HEK293 (cell line): Measurements from ENCODE around the gene SEZ6L.

Experiments
- CTCF ChIA-PET: fragments of 350-600 bp; formaldehyde crosslinking; extraction: SDS; loops from one replicate; lab custom pipeline; 2021; ENCODE audit warnings: antibody characterized with exemption; lab: Yijun Ruan, JAX
- POLR2A ChIA-PET: fragments of 300-600 bp; formaldehyde crosslinking; extraction: SDS; loops from one replicate; lab custom pipeline; 2020; ENCODE audit warnings: antibody characterized with exemption, inconsistent platforms; lab: Yijun Ruan, JAX
- H3K27ac ChIP-seq: fragments of 200-500 bp; sonication (Bioruptor generic); 2 replicates; pipeline ENCODE4 v1.5.1; 2014; ENCODE audit warnings: low read depth, low read length, control low read depth, inconsistent platforms; ENCODE audit errors: extremely low read depth
- H3K36me3 ChIP-seq, 2 experiments: fragments of 200-500 bp in 1 of 2; sonication (Bioruptor generic) in 1 of 2; 1 replicate in 1 of 2; 2 replicates in 1 of 2; pipeline ENCODE4 v1.5.1; 2014 to 2017; ENCODE audit warnings: inconsistent platforms in 2 of 2, low read length in 2 of 2; ENCODE audit not compliant: control insufficient read depth in 2 of 2, insufficient read depth in 1 of 2
- H3K4me1 ChIP-seq: fragments of 200-500 bp; sonication (Bioruptor generic); 2 replicates; pipeline ENCODE4 v1.5.1; 2014; ENCODE audit warnings: mild to moderate bottlenecking, low read length, inconsistent platforms; ENCODE audit not compliant: control insufficient read depth, insufficient read depth
- H3K4me3 ChIP-seq: 2 replicates; pipeline ENCODE4 v1.5.1; 2011; ENCODE audit warnings: low read depth, mild to moderate bottlenecking, control low read depth, low read length, moderate library complexity
- H3K9me3 ChIP-seq: fragments of 200-500 bp; sonication (Bioruptor generic); 2 replicates; pipeline ENCODE4 v1.5.1; 2014; ENCODE audit warnings: low read depth, low read length, inconsistent platforms; ENCODE audit not compliant: control insufficient read depth, insufficient read depth
- OSR2 ChIP-seq: fragments of 450-650 bp; formaldehyde crosslinking; IDR thresholded peaks from 2 replicates; pipeline ENCODE4 v1.5.1; 2016; ENCODE audit warnings: missing biosample characterization, missing genetic modification characterization
- PRDM6 ChIP-seq: fragments of 450-650 bp; formaldehyde crosslinking; IDR thresholded peaks from 2 replicates; pipeline ENCODE4 v1.5.1; 2017; ENCODE audit warnings: missing biosample characterization, missing genetic modification characterization
- SP7 ChIP-seq: fragments of 450-650 bp; formaldehyde crosslinking; IDR thresholded peaks from 2 replicates; pipeline ENCODE4 v1.5.1; 2016; ENCODE audit warnings: missing biosample characterization, missing genetic modification characterization
- WT1 ChIP-seq: fragments of 450-650 bp; formaldehyde crosslinking; IDR thresholded peaks from 2 replicates; pipeline ENCODE4 v1.5.1; 2016; ENCODE audit warnings: missing biosample characterization, missing genetic modification characterization
- YY2 ChIP-seq: fragments of 450-650 bp; formaldehyde crosslinking; IDR thresholded peaks from 2 replicates; pipeline ENCODE4 v1.5.1; 2016; ENCODE audit warnings: missing biosample characterization, missing genetic modification characterization
- ZBTB10 ChIP-seq: fragments of 450-650 bp; formaldehyde crosslinking; IDR thresholded peaks from 2 replicates; pipeline ENCODE4 v1.5.1; 2016; ENCODE audit warnings: missing biosample characterization, missing genetic modification characterization
- ZBTB11 ChIP-seq: fragments of 450-650 bp; formaldehyde crosslinking; conservative IDR thresholded peaks from 2 replicates; pipeline ENCODE4 v1.5.1; 2016; ENCODE audit warnings: low read depth, missing biosample characterization, missing genetic modification characterization
- ZNF121 ChIP-seq: fragments of 450-650 bp; formaldehyde crosslinking; IDR thresholded peaks from 2 replicates; pipeline ENCODE4 v1.5.1; 2016; ENCODE audit warnings: missing biosample characterization, missing genetic modification characterization
- ZNF155 ChIP-seq: fragments of 450-650 bp; formaldehyde crosslinking; IDR thresholded peaks from 2 replicates; pipeline ENCODE4 v1.5.1; 2016; ENCODE audit warnings: missing biosample characterization, missing genetic modification characterization
- ZNF174 ChIP-seq: fragments of 450-650 bp; formaldehyde crosslinking; IDR thresholded peaks from 2 replicates; pipeline ENCODE4 v1.5.0; 2017; ENCODE audit warnings: missing biosample characterization, mild to moderate bottlenecking, missing genetic modification characterization
- ZNF175 ChIP-seq: fragments of 450-650 bp; formaldehyde crosslinking; IDR thresholded peaks from 2 replicates; pipeline ENCODE4 v1.5.1; 2016; ENCODE audit warnings: missing biosample characterization, missing genetic modification characterization
- ZNF223 ChIP-seq: fragments of 450-650 bp; formaldehyde crosslinking; IDR thresholded peaks from 2 replicates; pipeline ENCODE4 v1.5.1; 2016; ENCODE audit warnings: missing biosample characterization, missing genetic modification characterization
- ZNF354C ChIP-seq: fragments of 450-650 bp; formaldehyde crosslinking; IDR thresholded peaks from 2 replicates; pipeline ENCODE4 v1.5.1; 2016; ENCODE audit warnings: missing biosample characterization, missing genetic modification characterization, low read depth, borderline replicate concordance
- ZNF391 ChIP-seq: fragments of 450-650 bp; formaldehyde crosslinking; IDR thresholded peaks from 2 replicates; pipeline ENCODE4 v1.5.1; 2016; ENCODE audit warnings: low read depth, missing biosample characterization, missing genetic modification characterization, borderline replicate concordance
- ZNF404 ChIP-seq: fragments of 450-650 bp; formaldehyde crosslinking; IDR thresholded peaks from 2 replicates; pipeline ENCODE4 v1.5.1; 2017; ENCODE audit warnings: missing biosample characterization, missing genetic modification characterization
- ZNF488 ChIP-seq: fragments of 450-650 bp; formaldehyde crosslinking; IDR thresholded peaks from 2 replicates; pipeline ENCODE4 v1.5.1; 2016; ENCODE audit warnings: missing biosample characterization, missing genetic modification characterization
- ZNF521 ChIP-seq: fragments of 450-650 bp; formaldehyde crosslinking; IDR thresholded peaks from 2 replicates; pipeline ENCODE4 v1.5.1; 2017; ENCODE audit warnings: missing biosample characterization, mild to moderate bottlenecking, missing genetic modification characterization
- ZNF530 ChIP-seq: fragments of 450-650 bp; formaldehyde crosslinking; IDR thresholded peaks from 2 replicates; pipeline ENCODE4 v1.5.1; 2016; ENCODE audit warnings: low read depth, missing biosample characterization, missing genetic modification characterization
- ZNF558 ChIP-seq: fragments of 450-650 bp; formaldehyde crosslinking; IDR thresholded peaks from 2 replicates; pipeline ENCODE4 v1.5.1; 2016; ENCODE audit warnings: missing biosample characterization, missing genetic modification characterization
- ZNF621 ChIP-seq: fragments of 450-650 bp; formaldehyde crosslinking; IDR thresholded peaks from 2 replicates; pipeline ENCODE4 v1.5.1; 2017; ENCODE audit warnings: missing biosample characterization, missing genetic modification characterization
- ZNF629 ChIP-seq: fragments of 450-650 bp; formaldehyde crosslinking; IDR thresholded peaks from 2 replicates; pipeline ENCODE4 v1.5.1; 2017; ENCODE audit warnings: missing biosample characterization, missing genetic modification characterization
- ZSCAN18 ChIP-seq: fragments of 450-650 bp; formaldehyde crosslinking; IDR thresholded peaks from 2 replicates; pipeline ENCODE4 v1.5.1; 2016; ENCODE audit warnings: missing biosample characterization, missing genetic modification characterization

SEZ6L gene

GRCh38 chr22:26135806-26136205 lies 33.5 kb upstream of the SEZ6L start:
- Histone ChIP-seq H3K4me3 (no peak overlapping the region), H3K4me1 (no peaks in the 10 kb centered on the region), H3K36me3 (no peaks in the 10 kb centered on the region), H3K27ac (no peak overlapping the region), H3K9me3 (no peaks in the 10 kb centered on the region)
- ChIA-PET CTCF (interaction anchor here (0.6 to 0.7 kb wide), 5 partner anchors 17 to 411 kb away, joined by 3 to 4 read pairs (median 3); no protein-coding TSS in a partner anchor), POLR2A (no interaction called here)
- TF ChIP-seq ZNF354C (tag by site-specific recombination) (no peak), ZBTB11 (no peak), ZSCAN18 (tag by site-specific recombination) (no peak), ZNF530 (tag by site-specific recombination) (no peak), ZNF121 (no peak)

- ChIA-PET CTCF (interaction anchor here (0.6 to 1.2 kb wide), 2 partner anchors 15 to 33 kb away, joined by 3 to 7 read pairs; no protein-coding TSS in a partner anchor), POLR2A (no interaction called here)
- TF ChIP-seq ZBTB10 (tag by site-specific recombination) (no peak), ZNF629 (no peak), YY2 (tag by site-specific recombination) (no peak)
- Histone ChIP-seq H3K27ac (no peak overlapping the region), H3K36me3 (no peaks in the 10 kb centered on the region), H3K9me3 (no peaks in the 10 kb centered on the region; the same call in 1 of the 2 replicates), H3K4me1 (no peaks in the 10 kb centered on the region), H3K4me3 (no peak overlapping the region)
Measured at GRCh38 chr22:26139310-26139709, 30.0 kb upstream of the SEZ6L start.

GRCh38 chr22:26141831-26142230 lies 27.4 kb upstream of the SEZ6L start:
- TF ChIP-seq ZNF354C (tag by site-specific recombination) (no peak), ZNF155 (no peak), ZNF521 (tag by site-specific recombination) (no peak), OSR2 (no peak), ZNF223 (tag by site-specific recombination) (no peak), ZNF391 (tag by site-specific recombination) (no peak), SP7 (tag by site-specific recombination) (no peak), ZNF175 (tag by site-specific recombination) (no peak), ZNF174 (tag by site-specific recombination) (no peak), ZNF558 (no peak), ZNF488 (tag by site-specific recombination) (no peak), PRDM6 (tag by site-specific recombination) (no peak), ZNF404 (no peak), ZNF621 (no peak), WT1 (tag by site-specific recombination) (no peak)
- TF ChIP-seq, all 188 proteins: peak for 0
- Histone ChIP-seq H3K9me3 (no peaks in the 10 kb centered on the region; the same call in 1 of the 2 replicates), H3K27ac (no peak overlapping the region), H3K36me3 (no peaks in the 10 kb centered on the region), H3K4me3 (no peak overlapping the region), H3K4me1 (no peaks in the 10 kb centered on the region)
- ChIA-PET CTCF (interaction anchor here (1.6 kb wide), 1 partner anchor 31 kb away, joined by 6 read pairs; no protein-coding TSS in a partner anchor), POLR2A (no interaction called here)
